Stimulated activated CD8-positive, alpha-beta memory T cell treated with anti-CD3 and anti-CD28 coated beads, Interleukin-7, amount 100 ng/mL, for 4 hours (primary cell): ENCODE data around the gene GIPC2.
"Not testable (repeated sequence)": the region's sequence is repeated elsewhere in the genome, so short reads cannot be mapped to it uniquely, and the experiment has no call there.

ENCODE experiments used
- DNase-seq, 2 donors: peaks; one replicate each; pipeline ENCODE4 v3.0.0-alpha.2; 2020; ENCODE audit warnings: low read depth in 2 of 2

The GIPC2 gene

DNA sequence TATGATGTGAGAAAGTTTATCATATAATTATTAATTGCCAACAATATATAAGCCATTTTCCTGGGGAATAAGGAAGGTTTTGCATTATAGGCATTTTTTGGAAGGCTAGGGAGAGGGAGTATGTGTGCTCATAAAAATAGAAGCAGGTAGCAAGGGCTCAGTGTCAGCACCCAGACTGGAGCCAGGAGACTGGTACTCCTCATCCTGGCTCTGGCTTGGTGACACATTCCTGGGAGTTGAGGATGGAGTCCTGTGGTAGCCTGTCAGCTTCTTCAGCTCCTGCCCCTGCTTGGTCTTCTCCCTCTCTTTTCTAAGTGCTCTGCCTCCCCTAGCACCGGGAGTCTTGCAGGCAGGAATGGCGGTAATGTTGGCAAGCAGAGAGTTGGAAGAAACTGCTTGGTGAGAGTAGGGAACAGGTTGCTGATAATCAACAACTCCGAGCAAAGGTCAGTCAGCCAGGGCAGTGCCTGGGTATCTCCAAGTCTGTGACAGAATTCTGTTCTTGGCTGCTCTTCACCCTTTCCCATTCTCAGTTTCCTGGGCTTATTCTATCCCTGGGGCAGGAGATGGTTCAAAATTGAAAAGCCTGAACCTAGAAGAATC is 23.0 kb downstream of the GIPC2 start:
- no peak for DNase-seq

DNA sequence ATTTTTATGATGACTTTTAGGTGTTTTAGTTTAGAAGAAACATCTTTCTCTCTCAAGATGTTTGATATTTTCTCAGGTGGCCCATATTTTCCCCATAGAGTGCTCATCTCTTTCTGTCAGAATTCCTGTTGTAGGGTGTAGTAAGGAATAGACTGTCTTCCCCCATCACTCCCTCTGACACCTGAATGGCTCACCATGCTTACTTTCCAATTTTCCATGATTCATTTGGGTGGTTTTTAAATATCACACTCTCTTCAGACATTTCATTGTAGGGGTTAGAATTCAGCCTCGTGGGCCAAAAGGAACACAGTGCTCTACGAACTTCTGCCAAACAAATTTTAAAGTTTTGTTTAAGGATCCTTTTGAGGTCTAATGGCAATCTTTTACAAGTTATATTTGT is 24.0 kb downstream of the GIPC2 start:
- no peak for DNase-seq

DNA sequence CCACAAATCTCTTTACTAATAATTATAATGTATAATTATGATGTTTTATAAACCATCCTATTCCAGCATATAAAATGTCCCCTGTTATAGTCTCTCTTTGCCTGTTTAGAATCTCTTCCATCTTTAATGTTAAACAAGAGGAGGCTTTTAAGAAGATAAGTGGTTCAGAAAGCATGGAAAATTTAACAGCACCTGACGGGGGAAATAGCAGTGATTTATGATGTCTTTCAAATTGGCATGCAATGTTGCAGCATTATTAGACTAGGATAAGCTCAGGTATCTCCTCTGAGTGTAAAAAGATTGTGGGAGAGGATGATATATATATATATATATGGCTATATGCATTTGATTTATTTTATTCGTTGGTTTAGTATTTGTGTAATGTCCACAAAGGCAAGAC is 24.4 kb downstream of the GIPC2 start:
- DNase-seq: no peak

DNA sequence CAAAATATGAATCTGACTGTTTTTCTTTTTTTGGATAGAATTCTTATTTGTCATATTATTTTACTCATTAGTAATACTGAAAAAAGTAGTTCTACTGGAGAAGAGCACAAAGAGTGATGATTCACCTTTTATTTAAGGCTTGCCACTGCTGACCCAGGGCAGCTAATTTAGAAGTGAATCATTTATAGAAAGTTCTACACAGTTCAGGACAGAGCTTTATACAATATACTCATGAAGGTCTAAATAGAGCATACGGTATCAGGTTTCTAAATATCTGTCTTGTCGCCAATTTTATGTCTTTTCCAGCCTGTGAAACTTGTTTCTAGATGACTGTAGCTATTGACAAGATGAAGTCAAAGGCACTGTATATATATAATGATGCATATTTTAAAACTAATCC is 25.0 kb downstream of the GIPC2 start:
- no peak for DNase-seq

DNA sequence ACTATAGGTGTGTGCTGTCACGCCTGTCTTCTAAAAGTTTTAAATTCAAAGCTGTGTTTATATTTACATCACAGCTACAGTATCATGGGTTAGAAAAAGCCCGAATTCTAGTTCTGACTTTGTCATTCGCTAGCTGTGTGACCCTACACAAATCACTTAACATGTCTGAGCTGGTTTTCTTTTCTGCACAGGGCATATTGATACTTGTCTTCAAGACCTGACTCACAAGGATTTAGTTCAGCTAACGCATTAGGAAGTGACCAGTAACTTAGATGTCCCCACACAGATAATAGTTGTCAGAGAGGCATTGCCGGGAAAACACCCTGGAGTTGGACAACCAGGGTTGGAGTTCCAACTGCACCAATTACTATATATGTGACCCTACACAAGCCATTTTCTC is 25.9 kb downstream of the GIPC2 start:
- DNase-seq: no peak

DNA sequence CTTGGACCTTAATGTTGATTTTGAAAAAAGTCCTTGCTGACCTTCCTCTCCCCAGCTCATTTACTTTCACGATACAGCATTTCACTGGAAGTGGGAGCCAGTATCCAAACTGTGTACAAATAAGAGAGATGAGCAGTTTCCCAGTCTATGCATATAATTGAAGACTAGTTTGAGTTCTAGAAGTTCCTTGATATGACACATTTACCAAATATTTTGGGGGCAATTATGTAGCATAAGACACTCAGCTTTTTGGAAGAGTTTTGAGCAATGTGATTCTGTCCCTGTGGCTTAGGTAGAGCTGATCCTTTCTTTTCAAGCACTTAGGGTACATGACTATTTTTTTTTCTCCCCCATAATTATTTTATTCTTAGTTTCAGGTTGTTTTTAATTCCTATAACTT is 26.4 kb downstream of the GIPC2 start:
- DNase-seq: no peak

DNA sequence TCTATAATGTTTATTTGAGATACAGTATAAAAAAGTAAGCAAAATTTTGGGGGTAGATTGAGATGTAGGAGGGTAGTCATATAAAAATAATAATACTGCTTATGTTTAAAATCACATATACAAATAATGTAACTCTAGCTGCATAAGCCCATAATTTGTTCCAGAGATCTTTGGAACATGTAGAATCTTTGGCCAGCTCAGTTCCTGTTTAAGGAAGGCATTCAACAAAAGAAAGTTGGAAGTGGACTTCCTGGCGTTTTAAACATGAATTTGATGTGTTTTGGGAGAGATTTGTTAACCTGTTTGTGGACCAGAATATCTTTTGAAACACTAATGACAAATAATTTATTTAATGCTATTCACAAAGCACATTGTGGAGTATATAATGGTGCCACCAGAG is 27.7 kb downstream of the GIPC2 start:
- no peak for DNase-seq

DNA sequence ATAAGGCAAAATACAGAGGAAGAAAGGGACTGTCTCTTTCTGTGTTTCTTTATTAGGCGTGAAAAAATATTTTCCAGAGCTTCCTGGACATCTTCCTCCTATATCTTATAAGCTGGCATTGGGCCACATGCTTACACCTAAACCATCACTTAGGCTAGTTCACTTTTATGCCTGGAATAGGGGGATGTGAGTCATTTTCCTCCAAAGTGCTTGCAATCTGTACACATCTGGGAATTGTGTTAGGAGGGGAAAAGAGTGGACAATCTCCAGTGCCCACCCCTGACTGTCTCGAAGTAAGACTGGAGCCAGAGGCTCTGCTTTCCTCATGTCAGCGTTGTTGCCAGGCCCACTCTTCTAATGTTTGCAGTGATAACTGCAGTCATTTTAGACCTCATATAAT is 29.9 kb downstream of the GIPC2 start:
- no peak for DNase-seq

DNA sequence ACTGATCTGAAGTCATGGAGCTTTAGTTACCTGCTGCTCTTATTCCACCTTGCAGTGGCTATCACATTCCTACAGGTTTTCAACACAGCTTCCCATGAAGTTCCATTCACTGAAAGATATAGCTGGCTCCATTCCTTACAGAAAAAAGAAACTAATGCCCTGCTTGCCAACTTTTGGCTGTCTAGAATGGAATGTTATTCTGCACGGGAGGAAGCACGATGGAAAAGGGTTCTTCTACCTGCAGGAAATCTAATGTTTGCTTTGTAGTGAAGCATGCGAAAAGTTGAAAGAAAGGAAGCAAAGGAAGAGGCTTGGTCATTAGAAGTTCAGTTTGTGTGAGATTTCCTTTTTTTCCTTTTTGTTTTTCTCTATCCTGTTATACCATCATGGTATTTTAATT is 32.6 kb downstream of the GIPC2 start:
- DNase-seq: no peak

DNA sequence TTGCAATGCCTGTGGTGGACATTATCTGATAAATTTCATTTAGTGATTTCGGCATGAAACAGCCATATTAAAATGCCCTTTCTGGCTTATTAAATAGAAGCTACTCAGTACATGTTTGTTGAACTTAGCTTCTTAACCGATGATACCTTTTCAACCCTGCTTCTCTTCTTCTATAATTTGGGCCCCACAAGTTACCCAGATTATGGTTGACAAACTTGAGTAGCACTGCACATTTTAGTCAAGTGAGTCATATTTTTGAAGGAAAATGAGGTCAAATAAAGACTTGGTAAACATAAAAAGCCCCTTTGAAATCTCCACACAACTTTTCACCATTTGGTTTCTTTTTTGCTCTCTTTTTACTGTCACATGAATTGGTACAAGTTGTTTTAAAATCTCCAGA is 33.8 kb downstream of the GIPC2 start:
- DNase-seq: no peak

DNA sequence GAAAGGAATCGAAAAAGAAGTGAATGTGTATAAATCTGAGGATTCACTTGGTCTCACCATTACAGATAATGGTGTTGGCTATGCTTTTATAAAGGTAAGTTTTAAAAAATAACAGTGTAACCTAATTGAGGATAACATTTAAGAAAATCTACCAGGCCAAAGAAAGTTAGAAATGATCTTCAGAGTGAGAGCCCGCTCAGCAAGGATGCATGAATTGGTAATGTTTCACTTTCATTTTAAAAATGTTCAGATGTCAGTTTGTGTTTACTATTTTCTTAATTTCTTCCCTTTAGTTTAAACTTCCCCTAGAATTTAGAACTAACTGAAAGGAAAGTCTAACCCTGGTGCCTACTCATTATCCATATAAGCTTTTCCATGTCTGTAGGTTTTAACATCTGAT is 35.0 kb downstream of the GIPC2 start:
- no peak for DNase-seq

DNA sequence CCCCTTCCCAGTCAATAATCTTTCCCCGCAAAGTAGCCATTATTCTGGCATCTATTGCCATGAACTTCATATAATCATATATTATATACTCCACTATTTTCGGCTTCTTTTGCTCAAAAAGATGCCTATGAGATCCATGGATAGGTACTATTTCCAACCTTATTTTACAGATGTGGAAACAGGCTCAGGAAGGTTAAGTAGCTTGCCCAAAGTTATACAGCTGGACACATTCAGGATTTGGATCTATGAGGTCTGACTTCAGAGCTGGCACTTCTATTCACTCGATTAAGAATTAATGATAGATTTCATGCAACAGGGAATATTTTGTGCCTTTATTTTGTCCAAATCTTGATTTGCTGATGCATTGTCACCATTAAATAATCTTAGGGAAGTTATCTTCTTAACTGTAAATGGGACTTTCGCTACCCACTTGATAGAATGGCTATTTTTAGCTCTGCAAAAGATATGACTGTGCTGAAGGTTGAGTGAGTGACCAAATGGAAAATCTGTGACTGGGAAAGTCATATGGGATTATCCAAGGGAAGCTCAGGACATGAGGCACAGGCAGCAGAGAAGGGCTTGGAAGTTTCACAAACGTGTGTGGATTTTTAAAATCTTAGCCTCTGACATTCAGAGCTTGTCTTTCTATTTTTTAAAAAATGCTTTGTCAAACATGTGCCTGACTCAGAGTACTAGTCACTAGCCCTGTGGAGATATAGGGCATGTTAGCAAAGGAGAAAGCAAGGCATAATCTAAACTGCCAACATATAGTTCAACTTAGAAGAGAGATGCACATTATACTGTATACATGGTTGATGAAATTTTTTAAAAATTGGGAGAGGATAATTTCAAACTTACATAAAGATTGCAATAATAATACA is 36.5 kb downstream of the GIPC2 start:
- no peak for DNase-seq

DNA sequence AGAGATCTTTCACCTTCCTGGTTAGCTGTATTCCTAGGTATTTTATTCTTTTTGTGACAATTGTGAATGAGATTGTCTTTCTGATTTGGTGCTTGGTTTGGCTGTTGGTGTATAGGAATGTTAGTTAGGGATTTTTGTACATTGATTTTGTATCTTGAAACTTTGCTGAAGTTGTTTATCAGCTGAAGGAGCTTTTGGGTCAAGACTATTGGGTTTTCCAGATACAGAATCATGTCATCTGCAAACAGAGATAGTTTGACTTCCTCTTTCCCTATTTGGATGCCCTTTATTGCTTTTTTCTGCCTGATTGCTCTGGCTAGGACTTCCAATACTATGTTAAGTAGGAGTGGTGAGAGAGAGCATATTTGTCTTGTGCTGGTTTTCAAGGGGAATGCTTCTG is 38.9 kb downstream of the GIPC2 start:
- not testable (repeated sequence) for DNase-seq

DNA sequence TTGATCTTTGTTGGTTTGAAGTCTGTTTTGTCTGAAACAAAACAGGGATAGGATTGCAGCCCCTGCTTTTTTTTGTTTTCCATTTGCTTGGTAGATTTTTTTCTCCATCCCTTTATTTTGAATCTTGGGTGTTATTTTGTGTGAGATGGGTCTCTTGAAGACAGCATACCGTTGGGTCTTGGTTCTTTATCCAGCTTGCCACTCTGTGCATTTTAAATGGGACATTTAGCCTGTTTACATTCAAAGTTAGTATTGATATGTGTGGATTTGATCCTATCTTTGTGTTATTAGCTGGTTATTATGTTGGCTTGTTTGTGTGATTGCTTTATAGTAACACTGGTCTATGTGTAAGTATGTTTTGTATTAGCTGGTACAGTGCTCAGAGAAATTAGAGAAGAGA is 40.9 kb downstream of the GIPC2 start:
- no peak for DNase-seq

DNA sequence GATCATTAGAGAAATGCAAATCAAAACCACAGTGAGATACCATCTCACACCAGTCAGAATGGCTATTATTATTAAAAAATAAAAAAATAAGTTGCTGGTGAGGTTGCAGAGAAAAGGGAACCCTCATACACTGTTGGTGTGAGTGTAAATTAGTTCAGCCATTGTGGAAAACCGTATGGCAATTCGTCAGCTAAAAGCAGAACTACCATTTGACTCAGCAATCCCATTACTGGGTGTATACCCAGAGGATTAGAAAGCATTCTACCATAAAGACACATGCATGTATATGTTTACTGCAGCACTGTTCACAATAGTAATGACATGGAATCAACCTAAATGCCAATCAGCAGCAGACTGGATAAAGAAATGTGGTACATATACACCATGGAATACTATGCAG is 42.2 kb downstream of the GIPC2 start:
- DNase-seq: no peak

DNA sequence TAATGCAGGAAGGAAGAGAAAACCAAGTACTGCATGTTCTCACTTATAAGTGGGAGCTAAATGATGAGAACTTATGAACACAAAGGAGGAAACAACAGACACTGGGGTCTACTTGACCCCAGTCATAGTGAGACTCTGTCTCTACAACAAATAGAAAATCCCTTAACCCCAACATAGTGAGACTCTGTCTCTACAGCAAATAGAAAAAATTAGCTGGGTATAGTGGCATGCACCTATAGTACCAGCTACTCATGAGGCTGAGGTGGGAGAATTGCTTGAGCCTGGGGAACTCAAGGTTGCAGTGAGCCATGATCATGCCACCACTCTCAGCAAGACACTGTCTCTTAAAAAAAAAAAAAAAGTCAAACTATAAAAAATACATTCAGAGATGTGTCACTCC is 42.7 kb downstream of the GIPC2 start:
- no peak for DNase-seq

DNA sequence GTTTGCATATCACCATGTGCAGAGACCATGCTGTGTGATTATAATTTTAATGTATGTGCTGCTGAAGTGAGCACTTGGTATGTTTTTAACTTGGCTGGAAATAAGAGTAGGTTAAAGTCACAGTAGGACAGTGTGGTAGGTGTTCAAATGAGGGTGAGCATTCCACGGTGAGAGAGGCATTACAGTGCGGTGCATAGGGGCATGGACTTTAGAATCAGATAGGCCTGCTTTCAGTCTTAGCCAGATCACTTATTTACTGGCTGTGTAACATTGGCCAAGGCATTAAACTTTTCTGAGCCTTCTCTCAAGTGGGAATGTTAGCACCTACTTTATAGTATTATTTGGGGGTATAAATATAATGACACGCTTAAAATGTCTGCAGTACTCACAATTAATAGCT is 43.2 kb downstream of the GIPC2 start:
- no peak for DNase-seq

DNA sequence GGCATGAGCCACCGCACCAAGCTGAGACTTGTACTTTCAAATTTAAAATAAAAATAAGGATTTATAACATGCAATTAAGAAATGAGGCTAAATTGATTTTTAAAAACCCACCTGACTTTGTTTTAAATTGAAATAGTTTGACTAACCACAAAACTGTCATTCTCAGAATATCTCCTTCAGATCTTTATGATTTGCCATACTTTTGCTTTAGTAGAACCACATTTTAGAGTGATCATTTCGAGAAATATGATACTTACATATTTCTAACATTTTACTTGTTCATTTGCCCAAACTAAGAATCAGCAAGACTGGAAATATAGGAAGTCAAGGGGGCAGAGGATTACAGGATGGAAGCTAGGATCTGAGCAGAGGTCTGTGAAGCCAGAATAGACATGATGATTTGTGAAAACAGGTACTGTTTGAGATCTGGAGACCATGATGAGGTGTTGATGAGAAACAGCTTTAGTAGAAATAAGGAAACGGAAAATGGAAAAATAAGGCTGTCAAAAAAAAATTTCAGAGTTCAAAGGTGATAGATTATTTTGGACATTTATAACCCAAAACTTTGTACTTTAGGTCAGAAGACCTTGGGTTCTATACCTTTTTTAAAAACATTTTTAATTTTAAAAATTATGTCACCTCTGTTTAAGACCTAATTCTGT is 44.8 kb downstream of the GIPC2 start:
- no peak for DNase-seq

DNA sequence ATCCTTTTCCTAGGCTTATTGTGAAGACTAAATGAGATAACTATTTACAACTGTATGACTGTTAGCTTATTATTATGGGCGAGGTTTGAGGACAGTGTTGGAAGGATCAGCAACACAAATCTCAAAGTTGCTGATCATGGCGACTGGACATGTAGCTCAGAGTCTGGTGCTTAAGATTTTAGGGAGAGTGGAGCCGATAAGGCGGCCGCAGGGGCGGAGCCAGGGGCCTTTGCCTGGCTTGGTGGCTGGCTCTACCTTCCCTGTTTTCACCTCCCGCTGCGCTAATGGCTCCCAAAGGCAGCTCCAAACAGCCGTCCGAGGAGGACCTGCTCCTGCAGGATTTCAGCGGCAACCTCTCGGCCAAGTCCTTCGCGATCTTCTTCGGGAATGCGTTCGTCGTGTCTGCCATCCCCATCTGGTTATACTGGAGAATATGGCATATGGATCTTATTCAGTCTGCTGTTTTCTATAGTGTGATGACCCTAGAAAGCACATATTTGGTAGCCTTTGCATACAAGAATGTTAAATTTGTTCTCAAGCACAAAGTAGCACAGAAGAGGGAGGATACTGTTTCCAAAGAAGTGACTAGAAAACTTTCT is 45.5 kb downstream of the GIPC2 start:
- no peak for DNase-seq

DNA sequence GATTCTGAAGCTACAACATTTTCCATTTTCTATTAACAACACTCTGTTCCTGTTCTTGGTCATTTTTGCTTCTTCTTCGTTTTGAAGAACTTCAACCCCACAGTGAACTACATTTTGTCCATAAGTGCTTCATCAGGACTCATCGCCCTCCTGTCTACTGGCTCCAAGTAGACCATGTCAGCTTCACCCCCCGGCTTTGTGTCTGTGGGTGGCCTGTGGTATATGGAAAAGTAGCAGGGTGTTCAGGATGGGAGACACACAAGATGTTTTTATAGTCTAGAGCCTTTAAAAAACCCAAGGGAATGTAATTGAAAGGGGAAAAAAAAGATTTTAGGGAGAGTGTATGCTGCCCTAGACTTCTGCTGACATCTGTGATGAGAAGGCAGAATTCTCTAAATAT is 46.1 kb downstream of the GIPC2 start:
- no peak for DNase-seq

DNA sequence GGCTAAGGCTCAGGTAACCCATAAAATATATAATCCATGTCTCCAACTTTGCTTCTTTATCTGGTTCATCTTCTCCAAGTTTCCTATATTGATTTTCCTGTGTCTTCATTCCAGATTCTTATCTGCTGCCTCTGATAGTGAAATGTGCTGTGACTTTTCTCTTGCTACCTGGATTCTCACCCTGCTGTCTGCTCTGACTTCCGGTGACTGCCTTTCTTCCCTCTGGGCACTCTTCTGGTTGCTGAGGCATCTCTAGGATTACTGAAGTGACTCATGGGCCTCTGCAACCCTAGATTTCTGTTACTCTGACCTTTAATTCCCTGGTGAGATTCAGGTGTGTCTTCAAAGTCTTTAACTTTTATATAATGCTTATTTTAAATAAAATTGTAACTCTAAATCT is 46.9 kb downstream of the GIPC2 start:
- DNase-seq: no peak

DNA sequence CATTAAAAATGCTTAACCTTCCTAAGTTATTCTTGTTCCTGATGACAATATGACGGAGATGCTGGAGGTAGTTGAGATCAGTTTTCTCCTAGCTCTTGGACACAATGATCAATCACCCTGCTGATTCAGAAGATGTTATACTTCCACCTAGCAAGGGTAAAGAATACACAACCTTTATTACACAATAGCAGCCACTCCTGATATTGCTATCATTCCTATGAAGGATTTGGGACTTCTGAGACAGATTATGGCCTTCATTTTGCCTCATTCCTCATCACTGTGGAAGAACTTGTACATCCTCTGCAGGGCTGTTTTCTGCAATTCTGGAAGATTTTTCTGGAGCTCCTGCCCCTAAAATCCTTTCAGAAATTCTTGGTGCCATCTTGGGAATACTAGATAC is 47.8 kb downstream of the GIPC2 start:
- DNase-seq: no peak

DNA sequence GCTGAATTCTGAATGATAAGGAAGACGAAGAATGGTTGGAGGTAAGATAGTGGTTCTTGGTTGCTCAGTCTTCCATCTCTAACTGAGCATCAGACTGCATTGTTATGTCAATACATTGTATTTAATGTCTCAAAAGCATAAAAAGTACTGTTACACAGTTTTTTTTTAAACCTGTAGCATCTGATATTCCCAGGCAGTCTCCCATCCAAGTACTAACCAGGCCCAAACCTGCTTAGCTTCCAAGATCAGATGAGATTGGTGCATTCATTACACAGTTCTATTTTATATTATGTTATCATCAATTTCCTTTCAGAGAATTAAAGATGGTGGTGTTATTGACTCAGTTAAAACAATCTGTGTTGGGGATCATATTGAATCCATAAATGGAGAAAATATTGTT is 48.9 kb downstream of the GIPC2 start:
- no peak for DNase-seq
